Cardiac atrium fibroblast (primary cell): ENCODE measurements around the gene STK32B. TPM values are rescaled to one million over a fixed set of nuclear protein-coding genes. Genes with fewer than 3 reads are reported as not detected.

ENCODE experiments used
- total RNA-seq: library from RNA; depleted of rRNA; stranded (reverse); fragments of >200 nt; gene quantifications from 2 replicates; pipeline ENCODE4 v1.2.3, GENCODE V29; 2015

The STK32B gene
- total RNA-seq = 0.36 and 1.3 TPM in 2 replicates

GRCh38 chr4:5051278-5052203 lies at the start of gene STK32B:
STK32B (plus strand) TSS chr4:5051480.

DNA sequence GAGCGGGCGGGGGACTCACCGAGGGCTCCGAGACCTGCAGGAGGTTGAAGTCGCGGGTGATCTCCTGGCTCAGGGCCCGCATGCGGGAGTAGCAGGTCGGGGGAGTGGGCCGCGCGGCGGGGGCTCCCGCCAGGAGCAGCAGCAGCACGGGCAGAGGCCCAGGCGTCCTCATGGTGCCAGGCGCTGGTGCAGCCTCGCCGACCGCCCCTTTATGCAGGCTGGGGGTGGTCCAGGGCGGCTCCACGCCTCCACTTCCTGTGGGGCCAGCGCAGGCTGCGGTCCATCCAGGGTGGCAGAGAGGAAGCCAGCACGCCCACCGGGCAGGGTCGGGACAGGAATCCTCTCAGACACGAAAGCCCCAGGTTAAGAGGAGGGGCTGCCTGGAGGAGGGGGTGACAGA lies 32.0 kb upstream of the STK32B start, which contains the start of gene CYTL1:
TSS of gene CYTL1 (minus strand) at position 185 of the 400 bp plus-strand sequence. CDS start at position 172, 13 bp downstream.

Other genes with a start within 250 kb of the STK32B start
- gene MSX1, start 191.8 kb upstream of the STK32B start, total RNA-seq = 0.65 and 0.90 TPM in 2 replicates
- not detected in 2 replicates for gene CYTL1, start 32.0 kb upstream of the STK32B start, total RNA-seq